Body of pancreas (tissue), 4 donors: Measurements from ENCODE around the gene ATXN1.

Experiments
- POLR2A ChIP-seq, 3 donors: fragments of 450-650 bp; IDR thresholded peaks; one replicate each; pipeline ENCODE4 v1.6.1; 2016; ENCODE audit warnings: antibody characterized with exemption in 3 of 3, mild to moderate bottlenecking in 2 of 3
- TF ChIP-seq, protein P1 (sequence below), 7 experiments: fragments of 450-650 bp in 4 of 7; fragments of 200-600 bp in 3 of 7; sonication (generic) in 3 of 7; IDR thresholded peaks; one replicate each; pipeline ENCODE4 v1.5.1; 2016 to 2019; ENCODE audit warnings: antibody characterized with exemption in 7 of 7

DNA sequence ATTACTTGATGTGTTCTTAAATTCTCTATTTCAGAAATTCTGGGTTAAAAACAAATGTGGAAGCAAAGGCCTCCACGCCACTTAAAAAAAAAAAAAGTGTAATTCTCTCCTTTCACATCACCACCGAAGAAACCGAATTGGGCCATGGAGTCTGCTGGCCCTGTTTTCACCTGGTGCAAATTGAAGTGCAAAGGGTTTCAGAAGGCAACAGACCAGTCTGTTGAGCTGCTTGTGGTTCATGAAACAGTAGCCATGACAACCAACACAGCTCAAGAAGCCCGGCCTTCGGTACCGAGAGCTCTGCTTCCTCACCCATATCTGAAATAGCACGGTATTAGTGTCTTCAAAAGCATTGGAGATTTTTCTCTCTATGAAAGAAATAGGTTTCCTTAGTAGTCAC lies 459.7 kb downstream of the ATXN1 start:
- TF ChIP-seq, protein P1, sequence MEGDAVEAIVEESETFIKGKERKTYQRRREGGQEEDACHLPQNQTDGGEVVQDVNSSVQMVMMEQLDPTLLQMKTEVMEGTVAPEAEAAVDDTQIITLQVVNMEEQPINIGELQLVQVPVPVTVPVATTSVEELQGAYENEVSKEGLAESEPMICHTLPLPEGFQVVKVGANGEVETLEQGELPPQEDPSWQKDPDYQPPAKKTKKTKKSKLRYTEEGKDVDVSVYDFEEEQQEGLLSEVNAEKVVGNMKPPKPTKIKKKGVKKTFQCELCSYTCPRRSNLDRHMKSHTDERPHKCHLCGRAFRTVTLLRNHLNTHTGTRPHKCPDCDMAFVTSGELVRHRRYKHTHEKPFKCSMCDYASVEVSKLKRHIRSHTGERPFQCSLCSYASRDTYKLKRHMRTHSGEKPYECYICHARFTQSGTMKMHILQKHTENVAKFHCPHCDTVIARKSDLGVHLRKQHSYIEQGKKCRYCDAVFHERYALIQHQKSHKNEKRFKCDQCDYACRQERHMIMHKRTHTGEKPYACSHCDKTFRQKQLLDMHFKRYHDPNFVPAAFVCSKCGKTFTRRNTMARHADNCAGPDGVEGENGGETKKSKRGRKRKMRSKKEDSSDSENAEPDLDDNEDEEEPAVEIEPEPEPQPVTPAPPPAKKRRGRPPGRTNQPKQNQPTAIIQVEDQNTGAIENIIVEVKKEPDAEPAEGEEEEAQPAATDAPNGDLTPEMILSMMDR (IDR thresholded peaks at IDR 0.05), result no peak
- TF ChIP-seq POLR2A (IDR thresholded peaks at IDR 0.05), result no peak
